Lower leg skin (tissue), 4 donors: ENCODE results near the gene TASP1. TPM values are rescaled to one million over a fixed set of nuclear protein-coding genes. Genes with fewer than 3 reads are reported as not detected.
A peak's percentile ranks its signal among the peaks of the same experiment; 100 is the strongest.

ENCODE experiments used
- DNase-seq, 2 donors: peaks; one replicate each; pipeline ENCODE4 v3.0.0-alpha.2; 2019; ENCODE audit warnings: low spot score in 2 of 2
- H3K4me3 ChIP-seq: fragments of 200-600 bp; sonication (generic); 2 replicates; pipeline ENCODE4 v1.5.1; 2017; ENCODE audit warnings: mild to moderate bottlenecking, low read depth; ENCODE audit not compliant: poor library complexity, severe bottlenecking
- POLR2A ChIP-seq, 2 donors: fragments of 450-650 bp; IDR thresholded peaks; one replicate each; pipeline ENCODE4 v1.6.1; 2016 to 2017; ENCODE audit warnings: antibody characterized with exemption in 2 of 2, mild to moderate bottlenecking in 1 of 2, moderate library complexity in 1 of 2
- WGBS, 2 donors: methylation state at CpG; one replicate each; pipeline ENCODE4 v1.1.5; 2018; 5-methylcytosine and 5-hydroxymethylcytosine counted together
- intact Hi-C: fragments of 100-400 bp; cut with DNase I; formaldehyde crosslinking; loops from one replicate; pipeline ENCODE4 v1.15.0; 2023; ENCODE audit warnings: low total_unique reads
- total RNA-seq, 4 donors: library from RNA; depleted of rRNA; stranded (reverse); fragments of >200 nt; gene quantifications; one replicate each; pipeline ENCODE4 v1.1.0, GENCODE V29; 2016
- TF ChIP-seq, protein P1 (sequence below), 3 donors: fragments of 450-650 bp; IDR thresholded peaks; one replicate each; pipeline ENCODE4 v1.5.1; 2016; ENCODE audit warnings: antibody characterized with exemption in 3 of 3, mild to moderate bottlenecking in 3 of 3, moderate library complexity in 2 of 3

The TASP1 gene
- total RNA-seq, 4 donors from 2014 or later: 9.0 to 18.3 (median 12.7) TPM

- TF ChIP-seq, protein P1, sequence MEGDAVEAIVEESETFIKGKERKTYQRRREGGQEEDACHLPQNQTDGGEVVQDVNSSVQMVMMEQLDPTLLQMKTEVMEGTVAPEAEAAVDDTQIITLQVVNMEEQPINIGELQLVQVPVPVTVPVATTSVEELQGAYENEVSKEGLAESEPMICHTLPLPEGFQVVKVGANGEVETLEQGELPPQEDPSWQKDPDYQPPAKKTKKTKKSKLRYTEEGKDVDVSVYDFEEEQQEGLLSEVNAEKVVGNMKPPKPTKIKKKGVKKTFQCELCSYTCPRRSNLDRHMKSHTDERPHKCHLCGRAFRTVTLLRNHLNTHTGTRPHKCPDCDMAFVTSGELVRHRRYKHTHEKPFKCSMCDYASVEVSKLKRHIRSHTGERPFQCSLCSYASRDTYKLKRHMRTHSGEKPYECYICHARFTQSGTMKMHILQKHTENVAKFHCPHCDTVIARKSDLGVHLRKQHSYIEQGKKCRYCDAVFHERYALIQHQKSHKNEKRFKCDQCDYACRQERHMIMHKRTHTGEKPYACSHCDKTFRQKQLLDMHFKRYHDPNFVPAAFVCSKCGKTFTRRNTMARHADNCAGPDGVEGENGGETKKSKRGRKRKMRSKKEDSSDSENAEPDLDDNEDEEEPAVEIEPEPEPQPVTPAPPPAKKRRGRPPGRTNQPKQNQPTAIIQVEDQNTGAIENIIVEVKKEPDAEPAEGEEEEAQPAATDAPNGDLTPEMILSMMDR (IDR thresholded peaks at IDR 0.05): no peak
- TF ChIP-seq POLR2A (IDR thresholded peaks at IDR 0.05): no peak
Measured at GRCh38 chr20:13356591-13356990, 282.1 kb downstream of the TASP1 start.

DNA sequence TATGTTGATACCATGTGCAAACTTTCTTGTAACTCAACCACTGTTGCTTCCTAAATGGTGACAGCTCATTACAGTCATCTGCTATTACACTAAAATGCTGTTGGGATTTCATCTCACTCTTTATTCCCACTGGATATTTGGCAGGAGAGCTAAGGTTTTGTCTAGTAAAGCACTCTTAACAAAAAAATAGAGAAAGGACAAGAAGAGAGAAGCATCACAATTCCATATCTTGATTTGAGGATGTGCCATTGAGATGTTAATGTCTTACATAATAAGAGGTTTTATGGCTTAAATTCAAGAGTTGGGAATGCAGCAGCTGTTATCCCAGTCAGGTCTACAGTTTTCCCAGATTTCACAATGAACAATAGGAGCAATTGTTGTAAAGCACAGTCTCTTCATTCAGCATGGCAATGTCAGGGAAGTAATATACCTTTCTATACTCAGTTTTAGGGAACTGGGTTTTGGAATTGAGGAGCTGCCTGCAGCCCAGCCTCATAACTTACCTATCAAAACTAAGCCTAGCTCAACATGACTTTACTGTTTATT lies 282.7 kb downstream of the TASP1 start:
- no peak for DNase-seq
- TF ChIP-seq POLR2A (IDR thresholded peaks at IDR 0.05): no peak
- TF ChIP-seq, protein P1 (IDR thresholded peaks at IDR 0.05): no peak
- intact Hi-C loops: no loop called here
- no peak overlapping the region for H3K4me3 ChIP-seq

More at GRCh38 chr20:13356591-13356990, 282.1 kb downstream of the TASP1 start:
- DNase-seq: no peak
- no peak overlapping the region for H3K4me3 ChIP-seq
- intact Hi-C loops: no loop called here

GRCh38 chr20:13355411-13355810 lies 283.3 kb downstream of the TASP1 start:
- intact Hi-C loops: no loop called here
- DNase-seq: peak in 1 of 2 donors; percentile 60
- 23 to 34% methylated on average over 3 of the region's 3 CpGs for WGBS, 2 donors
- TF ChIP-seq POLR2A (IDR thresholded peaks at IDR 0.05): no peak
- TF ChIP-seq, protein P1 (IDR thresholded peaks at IDR 0.05): no peak
- no peak overlapping the region for H3K4me3 ChIP-seq

- DNase-seq: no peak
- no peak overlapping the region for H3K4me3 ChIP-seq
- intact Hi-C loops: no loop called here
- WGBS, 2 donors: 84 to 93% methylated on average over 2 of the region's 2 CpGs
- TF ChIP-seq, protein P1 (IDR thresholded peaks at IDR 0.05): no peak
Measured at GRCh38 chr20:13353261-13353945, 285.3 kb downstream of the TASP1 start.

- no peak overlapping the region for H3K4me3 ChIP-seq
- intact Hi-C loops: no loop called here
Measured at GRCh38 chr20:13349235-13349604, 289.5 kb downstream of the TASP1 start.

More at GRCh38 chr20:13349235-13349604, 289.5 kb downstream of the TASP1 start:
- no peak for DNase-seq
- 84 to 88% methylated on average over 4 of the region's 4 CpGs for WGBS, 2 donors
- TF ChIP-seq POLR2A (IDR thresholded peaks at IDR 0.05): no peak
- TF ChIP-seq, protein P1 (IDR thresholded peaks at IDR 0.05): no peak
